Smooth muscle cell of the brain vasculature (primary cell): ENCODE measurements around the gene OLFML2A.

Source experiments
- DNase-seq: peaks from one replicate; pipeline ENCODE4 v3.0.0-alpha.2; 2012; ENCODE audit warnings: low read depth, low spot score

OLFML2A gene

DNA sequence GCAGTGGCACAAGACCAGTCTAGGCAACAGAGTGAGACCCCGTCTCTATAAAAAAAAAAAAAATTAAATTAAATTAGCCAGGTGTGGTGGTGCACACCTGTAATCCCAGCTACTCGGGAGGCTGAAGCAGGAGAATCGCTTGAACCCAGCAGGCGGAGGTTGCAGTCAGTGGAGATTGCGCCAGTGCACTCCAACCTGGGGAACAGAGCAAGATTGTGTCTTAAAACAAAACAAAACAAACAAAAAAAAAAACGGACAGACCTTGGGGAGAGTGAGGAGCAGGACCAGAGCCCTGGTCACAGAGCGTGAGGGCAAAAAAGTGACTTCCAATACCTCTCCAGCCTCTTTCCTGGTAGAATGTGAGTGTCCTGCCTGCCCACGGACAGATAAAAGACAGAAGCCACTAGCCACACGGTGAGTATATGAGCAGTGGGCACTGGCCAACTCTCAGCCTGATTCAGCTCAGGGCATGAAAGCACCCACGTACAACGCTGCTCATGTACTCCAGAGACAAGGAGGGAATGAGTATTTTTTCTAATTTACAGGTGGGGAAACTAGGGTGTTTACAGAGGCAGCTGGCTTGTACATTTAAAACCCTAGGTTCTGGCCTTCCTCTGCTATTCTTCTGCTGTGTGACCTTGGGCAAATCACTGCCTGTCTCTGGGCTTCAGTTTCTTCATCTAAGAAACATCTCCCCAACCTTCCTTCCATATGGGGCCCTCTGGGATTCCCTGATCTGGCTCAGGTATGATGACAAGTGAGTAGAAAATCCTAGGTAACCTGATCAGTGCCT, 1.8 kb downstream of the OLFML2A start:
- DNase-seq = no peak

DNA sequence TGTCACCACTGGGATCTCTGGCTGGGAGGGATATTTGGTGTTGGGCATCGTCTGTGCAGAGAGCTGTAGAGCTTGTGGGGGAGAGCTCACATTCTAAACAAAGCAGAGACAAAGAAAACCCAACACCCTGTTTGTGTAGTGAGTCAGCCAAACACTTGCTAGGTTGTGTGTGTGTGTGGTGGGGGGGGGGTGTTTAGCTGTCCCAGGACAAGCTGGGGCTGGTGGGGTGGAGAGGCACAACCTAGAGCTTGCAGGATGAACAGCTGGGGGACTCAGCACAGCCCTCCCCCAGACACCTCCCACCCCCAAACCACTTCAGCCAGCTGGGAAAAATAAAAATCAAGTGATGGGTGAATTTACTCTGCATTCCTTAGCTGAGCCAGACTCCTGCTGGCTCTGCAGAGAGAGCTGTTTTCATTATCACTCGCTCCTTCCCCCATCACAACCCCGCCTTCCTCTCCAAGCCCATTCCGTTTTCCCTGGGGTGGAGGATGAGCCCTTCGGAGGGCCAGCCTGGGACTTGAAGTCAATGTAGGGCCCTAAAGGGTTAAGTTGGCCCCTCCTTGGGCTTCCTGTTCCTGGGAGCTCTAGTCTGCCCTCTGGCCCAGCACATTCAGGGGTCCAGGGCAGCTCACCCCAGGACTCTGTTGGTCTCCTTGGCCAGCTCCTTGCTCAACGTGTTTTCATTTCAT, 2.6 kb downstream of the OLFML2A start:
- peak; percentile 94 for DNase-seq

DNA sequence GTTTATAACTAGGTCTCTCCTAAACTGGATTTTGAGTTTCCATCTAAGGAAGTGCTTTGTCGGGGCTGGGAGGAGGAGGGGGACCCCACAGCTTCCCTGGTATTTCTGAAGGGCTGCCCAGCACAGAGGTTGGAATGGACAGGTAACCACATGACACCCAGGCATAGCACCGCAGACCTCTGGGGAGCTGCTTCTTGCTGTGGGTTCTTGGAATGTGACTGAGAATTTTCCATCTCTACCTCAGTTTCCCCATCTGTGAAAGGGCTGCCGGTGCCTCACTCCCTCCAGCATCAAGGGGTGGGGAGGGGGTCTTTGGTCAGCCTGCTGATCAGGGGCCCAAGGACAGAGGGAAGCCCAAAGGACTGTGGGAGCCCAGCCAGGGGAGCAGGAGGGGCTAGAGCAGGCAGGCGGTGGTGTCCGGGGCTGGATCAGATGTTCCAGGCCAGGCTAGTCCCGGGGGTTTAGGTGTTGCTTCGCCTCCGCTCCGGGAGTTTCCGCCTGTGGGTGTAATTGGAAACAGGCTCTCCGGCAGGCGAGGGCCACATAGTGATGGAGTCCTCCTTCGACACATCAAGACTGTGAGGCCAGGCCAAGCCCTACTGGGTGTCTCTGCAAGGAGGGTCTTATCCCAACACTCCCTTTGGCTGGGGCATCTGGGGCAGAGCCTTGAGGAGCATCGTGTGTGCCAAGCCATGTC, 3.3 kb downstream of the OLFML2A start:
- DNase-seq = no peak

DNA sequence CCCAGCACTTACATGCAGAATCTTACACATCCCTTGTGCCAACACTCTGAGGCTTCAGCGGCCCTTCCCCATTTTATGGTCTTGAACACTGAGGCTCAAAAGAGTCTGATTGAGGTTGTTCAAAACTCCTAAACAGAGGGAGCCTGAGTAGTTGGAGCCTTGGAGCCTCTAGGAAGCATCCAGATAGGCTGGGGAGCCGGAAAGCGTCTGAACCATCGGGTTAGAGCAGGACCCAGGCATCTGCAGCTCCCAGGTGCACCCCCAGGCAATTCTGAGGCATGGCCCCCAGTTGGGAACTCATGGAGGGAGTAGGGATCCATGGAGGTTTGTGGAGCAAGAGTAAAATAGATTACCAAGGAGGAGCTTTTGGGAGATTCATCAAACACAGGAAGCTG, 3.8 kb downstream of the OLFML2A start:
- DNase-seq = no peak

DNA sequence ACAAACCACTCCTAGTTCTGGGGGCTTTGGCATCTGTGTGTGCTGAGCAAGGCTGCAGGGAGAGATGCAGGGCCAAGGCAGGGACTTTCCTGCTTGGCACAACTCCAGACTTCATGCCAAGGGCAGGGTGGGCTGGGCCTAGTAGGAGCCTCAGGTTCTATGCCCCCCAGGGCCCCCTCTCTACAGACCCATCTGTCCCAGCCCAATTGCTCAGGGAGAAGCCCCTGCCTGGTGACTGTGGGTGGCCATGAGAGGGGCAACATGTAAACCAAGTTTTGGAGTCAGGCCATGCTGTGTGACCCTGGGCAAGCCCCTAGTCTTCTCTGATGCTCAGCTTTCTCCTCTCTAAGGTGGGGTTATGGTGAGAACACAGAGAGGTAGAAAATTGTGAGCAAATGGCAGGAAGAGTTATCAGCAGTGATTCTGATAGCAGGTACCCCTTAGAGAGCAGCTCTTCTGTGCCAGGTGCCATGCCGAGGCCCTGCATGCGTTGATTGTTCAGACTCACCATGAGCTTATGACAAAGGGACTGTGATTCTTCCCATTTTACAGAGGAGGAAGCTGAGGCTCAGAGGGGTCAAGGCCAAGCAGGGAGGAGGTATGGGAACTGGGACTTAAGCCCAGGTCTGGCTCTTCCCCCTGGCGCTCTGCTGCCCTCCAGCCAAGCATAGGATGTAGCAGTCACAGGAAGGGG, 5.2 kb downstream of the OLFML2A start:
- no peak for DNase-seq

DNA sequence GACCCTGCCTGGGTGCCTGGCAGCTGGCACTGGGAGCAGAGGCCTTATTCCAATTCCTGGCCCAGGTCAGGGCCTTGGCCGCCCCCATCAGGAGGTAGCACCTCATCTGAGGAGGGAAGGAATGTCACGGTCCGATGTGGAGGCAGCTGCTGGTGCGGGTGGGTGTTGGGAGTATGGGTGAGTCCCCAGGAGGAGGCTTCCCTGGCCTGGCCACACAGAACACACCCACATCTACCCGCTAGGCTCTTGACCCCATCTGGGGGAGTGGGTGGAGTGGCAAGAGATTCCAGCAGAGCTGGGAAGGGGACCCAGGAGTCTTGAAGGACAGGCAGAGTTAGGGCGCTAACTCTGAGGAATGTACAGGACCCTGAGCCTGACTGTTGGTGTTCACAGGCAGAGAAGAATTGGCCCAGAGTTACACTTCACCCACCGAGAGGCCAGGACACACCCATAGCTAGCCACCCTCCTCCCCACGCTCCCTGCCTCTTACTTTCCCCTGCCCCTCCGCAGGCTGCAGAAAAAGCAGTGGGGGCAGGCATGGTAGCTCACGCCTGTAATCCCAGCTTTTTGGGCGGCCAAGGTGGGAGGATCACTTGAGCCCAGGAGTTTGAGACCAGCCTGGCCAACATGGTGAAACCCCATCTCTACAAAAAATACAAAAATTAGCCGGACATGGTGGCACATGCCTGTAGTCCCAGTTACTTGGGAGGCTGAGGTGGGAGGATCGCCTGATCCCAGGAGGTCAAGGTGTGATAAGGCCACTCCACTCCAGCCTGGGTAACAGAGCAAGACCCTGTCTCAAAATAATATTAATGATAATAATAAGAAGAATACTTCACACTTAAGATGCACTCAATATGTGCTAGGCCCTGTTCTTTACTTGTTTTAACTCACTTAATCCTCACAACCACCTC, 6.0 kb downstream of the OLFML2A start:
- DNase-seq = no peak

DNA sequence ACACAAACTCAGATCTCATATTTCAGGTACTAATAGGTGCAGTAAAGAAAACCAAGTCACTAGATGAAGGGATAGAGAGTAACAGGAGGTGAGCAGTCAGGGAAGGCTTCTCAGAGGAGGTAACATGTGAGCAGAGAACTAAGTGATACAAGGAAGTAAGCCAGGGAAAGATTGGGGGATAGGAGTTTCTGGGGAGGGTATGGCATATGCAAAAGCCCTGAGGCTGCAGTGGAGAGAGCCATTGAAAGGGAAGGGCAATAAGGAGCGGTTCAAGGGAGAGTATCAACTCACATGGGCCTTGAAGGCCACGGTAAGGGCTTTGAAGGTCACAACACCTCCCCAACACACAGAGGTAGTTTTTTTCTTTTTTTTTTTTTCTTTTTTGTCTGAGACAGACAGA, 6.9 kb downstream of the OLFML2A start:
- no peak for DNase-seq

DNA sequence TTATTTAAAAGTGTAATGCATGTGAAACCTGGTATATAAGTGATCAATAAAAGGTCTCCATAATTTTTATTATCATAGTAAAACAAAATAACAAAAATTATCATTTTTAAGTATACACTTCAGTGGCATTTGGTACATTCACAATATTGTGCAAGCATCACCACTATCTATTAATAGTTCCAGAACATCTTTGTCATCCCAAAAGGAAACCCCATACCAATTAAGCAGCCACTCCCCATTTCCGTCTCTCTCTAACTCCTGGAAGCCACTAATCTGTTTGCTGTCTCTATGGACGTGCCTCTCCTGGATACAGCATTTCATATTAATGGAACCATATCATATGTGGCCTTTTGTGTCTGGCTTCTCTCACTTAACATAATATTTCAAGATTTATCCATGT, 7.6 kb downstream of the OLFML2A start:
- no peak for DNase-seq

DNA sequence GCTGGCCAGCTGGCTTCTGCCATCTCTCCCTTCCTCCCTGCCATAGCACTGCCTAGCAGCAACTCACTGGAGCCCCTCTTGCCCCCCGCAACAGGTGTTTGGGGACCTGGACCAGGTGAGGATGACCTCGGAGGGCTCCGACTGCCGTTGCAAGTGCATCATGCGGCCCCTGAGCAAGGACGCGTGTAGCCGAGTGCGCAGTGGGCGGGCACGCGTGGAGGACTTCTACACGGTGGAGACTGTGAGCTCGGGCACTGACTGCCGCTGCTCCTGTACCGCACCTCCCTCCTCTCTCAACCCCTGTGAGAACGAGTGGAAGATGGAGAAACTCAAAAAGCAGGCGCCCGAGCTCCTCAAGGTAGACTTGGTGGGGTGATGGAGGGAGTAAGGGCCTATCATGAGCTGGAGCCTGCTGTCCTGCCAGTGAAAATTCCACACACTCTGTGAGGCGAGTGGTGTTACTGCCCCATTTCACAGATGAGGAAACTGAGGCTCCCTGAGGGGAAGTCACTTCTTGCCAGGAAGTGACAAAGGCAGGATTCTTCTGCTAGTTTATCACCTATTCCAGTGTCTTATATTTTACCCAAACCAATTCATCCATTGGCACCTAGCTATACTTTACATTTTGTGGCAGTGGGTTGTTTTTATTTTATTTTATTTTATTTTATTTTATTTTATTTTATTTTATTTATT, 10.1 kb downstream of the OLFML2A start:
- DNase-seq = no peak

DNA sequence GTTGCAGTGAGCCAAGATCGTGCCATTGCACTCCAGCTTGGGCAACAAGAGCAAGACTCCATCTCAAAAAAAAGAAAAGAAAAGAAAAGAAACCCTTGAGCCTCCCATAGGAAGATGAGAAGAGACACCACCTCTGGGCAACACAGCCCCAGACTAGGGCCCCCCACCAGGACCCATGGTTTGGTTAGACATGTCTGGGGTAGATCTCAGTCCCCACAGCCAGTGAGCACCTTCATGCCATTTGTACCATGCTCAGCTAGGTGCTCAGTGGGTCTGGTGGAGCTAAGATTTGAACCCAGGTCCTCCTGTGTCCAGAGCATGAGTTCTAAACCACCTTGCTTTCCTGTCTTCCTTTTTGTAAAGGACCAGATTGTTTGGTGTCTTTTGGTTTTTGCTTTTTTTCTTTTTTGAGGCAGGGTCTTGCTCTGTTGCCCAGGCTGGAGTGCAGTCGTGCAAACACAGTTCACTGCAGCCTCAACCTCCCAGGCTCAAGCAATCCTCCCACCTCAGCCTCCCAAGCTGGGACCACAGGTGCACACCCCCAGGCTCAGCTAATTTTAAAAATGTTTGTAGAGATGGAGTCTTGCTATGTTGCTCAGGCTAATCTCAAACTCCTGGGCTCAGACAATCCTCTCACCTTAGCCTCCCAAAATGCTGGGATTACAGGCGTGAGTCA, 11.7 kb downstream of the OLFML2A start:
- DNase-seq = no peak

DNA sequence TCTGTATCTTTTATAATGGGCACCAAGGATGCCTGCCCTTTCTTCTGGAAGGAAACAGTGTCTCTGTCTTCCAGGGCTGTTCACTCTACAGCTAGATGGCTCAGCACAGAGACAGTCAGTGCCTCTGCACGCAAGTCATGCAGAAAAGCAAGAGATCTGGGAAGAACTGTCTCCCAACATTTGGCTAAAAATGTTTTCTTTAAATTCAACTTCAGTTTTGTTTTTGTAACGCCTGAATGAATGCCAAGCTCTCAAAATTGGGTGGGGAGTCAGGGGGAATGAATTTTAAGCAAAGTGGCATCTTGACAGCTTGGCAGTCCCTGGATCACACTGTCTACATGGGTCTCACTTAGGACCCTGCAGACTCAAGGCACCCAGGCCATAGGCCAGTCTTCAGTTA, 12.6 kb downstream of the OLFML2A start:
- DNase-seq = no peak

DNA sequence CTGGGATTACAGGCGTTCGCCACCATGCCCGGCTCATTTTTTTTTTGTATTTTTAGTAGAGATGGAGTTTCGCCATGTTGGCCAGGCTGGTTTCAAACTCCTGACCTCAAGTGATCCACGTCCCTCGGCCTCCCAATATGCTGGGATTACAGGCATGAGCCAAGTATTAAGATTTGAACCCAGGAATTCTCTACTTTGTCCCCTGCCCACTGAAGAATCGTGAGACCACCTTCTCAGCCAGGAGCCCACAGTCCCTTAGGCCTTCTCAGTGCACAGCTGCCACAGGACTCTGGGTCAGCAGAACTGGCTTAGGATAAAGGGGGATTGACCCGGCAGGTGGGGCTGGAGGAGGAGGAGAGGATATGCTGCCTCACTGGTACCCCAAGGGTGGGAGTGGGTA, 13.4 kb downstream of the OLFML2A start:
- DNase-seq = no peak

DNA sequence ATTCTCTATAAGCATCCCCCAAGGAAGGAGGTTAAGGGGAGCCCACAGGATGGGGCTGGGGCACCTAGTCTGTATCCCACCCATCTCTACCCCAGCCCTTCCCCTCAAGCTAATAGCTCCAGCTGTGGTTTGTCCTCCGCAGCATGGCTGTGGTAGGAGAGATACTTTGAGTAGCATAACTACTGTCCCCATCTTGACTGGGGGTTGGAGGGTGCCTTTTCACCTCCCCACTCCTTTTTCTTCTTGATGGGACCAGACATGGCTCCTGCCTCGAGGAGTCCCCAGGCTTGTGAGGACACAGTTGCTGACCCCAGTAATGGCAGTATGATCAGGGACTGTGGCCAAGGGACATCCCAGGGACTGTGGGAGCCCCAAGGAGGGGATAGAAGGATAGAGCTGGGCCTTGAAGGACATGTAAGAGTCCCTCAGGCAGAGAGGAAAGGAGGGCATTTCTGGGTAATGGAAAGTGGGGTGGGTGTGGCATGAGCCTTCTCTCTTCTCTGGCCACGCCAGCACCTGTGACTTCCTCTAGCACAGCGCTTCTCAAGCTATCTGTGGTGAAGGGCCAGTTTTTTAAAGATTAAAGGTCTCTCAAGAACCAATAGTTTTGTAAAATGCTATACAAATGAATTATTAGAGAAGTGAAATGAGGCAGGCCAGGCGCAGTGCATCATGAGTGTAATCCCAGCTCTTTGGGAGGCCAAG, 14.0 kb downstream of the OLFML2A start:
- DNase-seq = no peak

DNA sequence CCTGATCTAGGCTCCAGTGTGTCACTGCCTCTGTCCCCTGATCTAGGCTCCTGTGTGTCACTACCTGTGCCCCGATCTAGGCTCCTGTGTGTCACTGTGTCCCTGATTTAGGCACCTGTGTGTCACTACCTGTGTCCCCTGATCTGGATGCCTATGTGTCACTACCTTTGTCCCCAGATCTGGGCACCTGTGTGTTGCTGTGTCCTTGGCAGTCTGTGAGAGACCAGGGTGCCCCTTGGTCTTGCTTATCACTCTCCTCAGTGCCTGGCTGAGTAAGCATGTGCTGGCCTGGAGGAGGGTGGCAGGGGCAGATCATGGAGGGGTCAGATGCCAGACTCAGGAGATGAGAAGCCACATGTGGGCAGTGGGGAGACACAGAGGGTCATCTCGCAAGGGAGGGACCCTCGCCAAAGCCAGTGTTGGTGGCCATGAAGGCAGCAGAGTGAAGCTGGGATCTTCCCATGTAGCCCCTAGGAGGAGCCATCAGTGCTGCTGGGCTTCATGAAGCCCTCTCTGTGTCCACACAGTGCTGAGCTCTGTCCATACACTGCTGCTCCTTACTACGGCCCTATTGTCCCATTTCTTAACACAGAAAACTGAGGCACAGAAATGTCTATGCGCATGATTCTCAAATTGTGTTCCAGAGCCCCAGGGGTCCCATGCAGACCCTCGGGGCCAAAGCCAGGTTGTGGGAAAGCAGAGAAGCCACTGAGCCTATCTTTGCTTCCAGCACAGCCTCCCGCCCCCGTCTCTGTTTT, 15.5 kb downstream of the OLFML2A start:
- DNase-seq = no peak

DNA sequence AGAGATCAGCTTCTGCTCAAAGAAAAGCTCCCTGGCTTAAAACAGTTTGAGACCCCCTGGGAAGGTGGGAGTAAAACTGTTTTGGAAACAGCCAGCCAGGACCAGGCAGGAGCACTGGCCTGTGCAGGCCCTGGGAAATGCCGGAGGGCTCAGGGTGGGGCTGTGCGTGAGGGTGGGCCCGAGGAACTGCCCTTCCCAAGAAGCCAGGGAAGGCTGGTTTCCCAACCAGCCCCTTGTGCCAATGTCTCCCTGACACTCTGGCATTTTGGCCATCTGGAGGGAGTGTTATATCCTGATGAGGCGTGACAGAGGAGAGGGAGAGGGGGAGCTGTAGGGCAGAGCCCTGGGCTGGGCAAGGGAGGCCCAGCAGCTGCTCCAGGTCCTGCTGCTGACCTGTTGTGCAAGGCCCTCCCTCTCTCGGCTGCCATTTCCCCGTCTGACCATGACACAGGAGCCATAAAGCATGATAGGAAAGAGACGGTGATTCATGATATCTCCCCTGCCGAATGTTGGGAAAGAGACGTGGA, 16.1 kb downstream of the OLFML2A start:
- no peak for DNase-seq

DNA sequence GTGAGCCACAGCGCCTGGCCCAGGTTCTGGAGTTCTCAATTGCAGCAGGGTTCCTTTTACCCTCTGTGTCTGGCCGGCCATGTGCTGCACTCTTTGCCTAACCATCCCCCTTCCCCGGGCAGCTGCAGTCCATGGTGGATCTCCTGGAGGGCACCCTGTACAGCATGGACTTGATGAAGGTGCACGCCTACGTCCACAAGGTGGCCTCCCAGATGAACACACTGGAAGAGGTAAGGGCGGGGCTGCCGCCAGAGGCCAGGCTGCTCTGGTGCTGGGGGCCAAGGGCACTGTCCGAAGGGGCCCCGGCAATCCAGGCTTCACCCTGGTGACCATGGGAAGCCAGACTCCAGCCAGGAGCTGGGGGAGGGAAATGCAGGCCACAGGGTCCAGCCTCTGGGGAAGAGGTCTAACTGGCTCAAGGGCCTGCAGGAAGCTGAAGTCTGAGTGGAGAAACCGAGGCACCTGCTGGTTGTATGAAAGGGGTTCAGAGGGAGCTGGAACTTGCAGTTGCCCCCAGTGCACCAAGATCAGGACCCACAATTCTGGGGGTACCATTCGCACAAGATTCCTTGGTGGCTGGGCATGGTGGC, 18.1 kb downstream of the OLFML2A start:
- no peak for DNase-seq

DNA sequence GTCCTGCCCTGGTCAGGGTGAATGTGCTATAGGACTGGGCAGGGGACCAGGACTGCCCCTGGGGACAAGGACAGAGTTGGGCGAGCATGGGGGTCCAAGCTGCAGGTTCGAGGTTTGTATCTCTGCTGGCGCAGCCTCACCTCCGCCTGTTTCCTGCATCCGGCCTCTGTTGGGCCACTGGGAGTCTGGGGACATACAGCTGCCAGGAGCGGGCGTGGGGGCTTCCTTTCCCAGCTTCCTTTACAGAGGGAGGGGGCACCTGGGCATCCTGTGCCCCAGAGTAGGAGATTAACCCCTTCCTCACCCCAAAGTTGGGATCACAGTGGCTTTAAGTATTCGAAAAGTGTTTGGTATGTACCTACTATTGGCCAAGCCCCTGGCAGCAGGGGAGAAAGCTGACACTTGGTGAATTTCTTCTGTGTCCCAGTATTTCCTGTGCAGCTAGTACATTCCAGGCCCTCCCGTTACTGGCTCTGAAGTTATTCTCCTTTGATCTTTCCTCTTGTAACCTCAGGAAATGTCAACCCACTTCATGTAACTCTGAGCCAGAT, 19.0 kb downstream of the OLFML2A start:
- no peak for DNase-seq
